Hematopoietic multipotent progenitor cell treated with erythropoietin and hydrocortisone succinate and interleukin-3 and kit ligand, for 6 days (in vitro differentiated cells): ENCODE results near the gene CISD3.

Source experiments
- DNase-seq: peaks from one replicate; pipeline ENCODE4 v3.0.0-alpha.2; 2015

Gene CISD3

GRCh38 chr17:38729368-38729885, 714 bp upstream of the CISD3 start:
- no peak for DNase-seq

- peak; percentile 75 for DNase-seq
Measured at GRCh38 chr17:38730526-38731379, 612 bp downstream of the CISD3 start.

- DNase-seq = no peak
Measured at GRCh38 chr17:38731526-38732294, 1.6 kb downstream of the CISD3 start.

GRCh38 chr17:38732376-38733281, 2.5 kb downstream of the CISD3 start:
- DNase-seq = peak; percentile 58

GRCh38 chr17:38733282-38733981, 3.3 kb downstream of the CISD3 start:
- no peak for DNase-seq

- peak; percentile 45 for DNase-seq
Measured at GRCh38 chr17:38733982-38734973, 4.1 kb downstream of the CISD3 start.

GRCh38 chr17:38735161-38735997, 5.2 kb downstream of the CISD3 start:
- peak; percentile 75 for DNase-seq

GRCh38 chr17:38738007-38738662, 8.0 kb downstream of the CISD3 start:
- DNase-seq = no peak

GRCh38 chr17:38738686-38739085, 8.5 kb downstream of the CISD3 start:
- DNase-seq = no peak

GRCh38 chr17:38739305-38739704, 9.2 kb downstream of the CISD3 start:
- no peak for DNase-seq

- DNase-seq = no peak
Measured at GRCh38 chr17:38740044-38740443, 9.9 kb downstream of the CISD3 start.

- no peak for DNase-seq
Measured at GRCh38 chr17:38740806-38741205, 10.7 kb downstream of the CISD3 start.

- DNase-seq = no peak
Measured at GRCh38 chr17:38741461-38741860, 11.3 kb downstream of the CISD3 start.

GRCh38 chr17:38741921-38742410, 11.8 kb downstream of the CISD3 start:
- no peak for DNase-seq

GRCh38 chr17:38742411-38743308, 12.5 kb downstream of the CISD3 start:
- DNase-seq = no peak

- DNase-seq = no peak
Measured at GRCh38 chr17:38743556-38744171, 13.5 kb downstream of the CISD3 start.

GRCh38 chr17:38745545-38745944, 15.4 kb downstream of the CISD3 start:
- DNase-seq = no peak
